CD8-positive, alpha-beta memory T cell (primary cell): ENCODE results near the gene NEO1. TPM values are rescaled to one million over a fixed set of nuclear protein-coding genes. Genes with fewer than 3 reads are reported as not detected.

Experiments
- CTCF ChIA-PET: fragments of 350-600 bp; sonication (Branson Sonifier 250); formaldehyde crosslinking; loops from one replicate; lab custom pipeline; 2021; ENCODE audit warnings: antibody characterized with exemption; lab: Charles Lee
- POLR2A ChIA-PET: fragments of 350-600 bp; sonication (Branson Sonifier 250); formaldehyde crosslinking; loops from one replicate; lab custom pipeline; 2021; ENCODE audit warnings: antibody characterized with exemption; lab: Charles Lee
- DNase-seq, 5 donors: peaks; one replicate each; pipeline versions ENCODE4 v3.0.0 to v3.0.0-alpha.2; 2020 to 2022; ENCODE audit warnings: mixed read lengths in 1 of 5
- H3K27ac ChIP-seq: one replicate; pipeline ENCODE4 v1.7.0; 2013; ENCODE audit warnings: low read depth, mild to moderate bottlenecking, low read length, moderate library complexity
- H3K27me3 ChIP-seq: 2 replicates; pipeline ENCODE4 v1.7.0; 2013; ENCODE audit warnings: low read length, mild to moderate bottlenecking; ENCODE audit not compliant: insufficient read depth, poor library complexity, severe bottlenecking
- H3K36me3 ChIP-seq: 2 replicates; pipeline ENCODE4 v1.7.0; 2013; ENCODE audit warnings: mild to moderate bottlenecking, low read length, moderate library complexity; ENCODE audit not compliant: insufficient read depth
- H3K4me1 ChIP-seq: 2 replicates; pipeline ENCODE4 v1.7.0; 2013; ENCODE audit warnings: mild to moderate bottlenecking, low read length, moderate library complexity; ENCODE audit not compliant: insufficient read depth
- H3K4me3 ChIP-seq: 2 replicates; pipeline ENCODE4 v1.7.0; 2013; ENCODE audit warnings: mild to moderate bottlenecking, low read length
- H3K9me3 ChIP-seq: 2 replicates; pipeline ENCODE4 v1.7.0; 2013; ENCODE audit warnings: mild to moderate bottlenecking, low read length
- H3K27ac Mint-ChIP-seq, 8 donors: one replicate each; pipeline ENCODE4 v1.8.0; 2020 to 2021; ENCODE audit warnings: mixed read lengths in 8 of 8, mild to moderate bottlenecking in 6 of 8, inconsistent platforms in 3 of 8, moderate library complexity in 3 of 8
- H3K27me3 Mint-ChIP-seq, 2 donors: one replicate each; pipeline ENCODE4 v1.8.0; 2020 to 2021; ENCODE audit warnings: mixed read lengths in 2 of 2, mild to moderate bottlenecking in 1 of 2, moderate library complexity in 1 of 2
- H3K36me3 Mint-ChIP-seq, 3 donors: one replicate each; pipeline ENCODE4 v1.8.0; 2020 to 2021; ENCODE audit warnings: mixed read lengths in 3 of 3, inconsistent platforms in 1 of 3, mild to moderate bottlenecking in 1 of 3
- H3K4me1 Mint-ChIP-seq, 3 donors: one replicate each; pipeline ENCODE4 v1.8.0; 2020 to 2021; ENCODE audit warnings: mixed read lengths in 3 of 3, inconsistent platforms in 1 of 3, mild to moderate bottlenecking in 1 of 3
- H3K4me3 Mint-ChIP-seq, 7 donors: one replicate each; pipeline ENCODE4 v1.8.0; 2020 to 2021; ENCODE audit warnings: mixed read lengths in 7 of 7, mild to moderate bottlenecking in 6 of 7, moderate library complexity in 4 of 7, inconsistent platforms in 2 of 7
- H3K9me3 Mint-ChIP-seq, 5 donors: one replicate each; pipeline ENCODE4 v1.8.0; 2020 to 2022; ENCODE audit warnings: mixed read lengths in 5 of 5, mild to moderate bottlenecking in 3 of 5, moderate library complexity in 2 of 5, inconsistent platforms in 1 of 5
- polyA plus RNA-seq: library from polyadenylated mRNA; unstranded; fragments of 300-500 nt; fragmentation: Illumina TruSeq; gene quantifications from one replicate; pipeline ENCODE4 v1.2.3, GENCODE V29; 2021
- total RNA-seq, 2 experiments: library from RNA; stranded (reverse); gene quantifications; one replicate each; pipeline ENCODE4 v1.2.3, GENCODE V29; 2021

Gene NEO1
- total and polyA plus RNA-seq, 3 experiments from 2014 or later, result 3.9 to 9.1 (median 6.5) TPM

DNA sequence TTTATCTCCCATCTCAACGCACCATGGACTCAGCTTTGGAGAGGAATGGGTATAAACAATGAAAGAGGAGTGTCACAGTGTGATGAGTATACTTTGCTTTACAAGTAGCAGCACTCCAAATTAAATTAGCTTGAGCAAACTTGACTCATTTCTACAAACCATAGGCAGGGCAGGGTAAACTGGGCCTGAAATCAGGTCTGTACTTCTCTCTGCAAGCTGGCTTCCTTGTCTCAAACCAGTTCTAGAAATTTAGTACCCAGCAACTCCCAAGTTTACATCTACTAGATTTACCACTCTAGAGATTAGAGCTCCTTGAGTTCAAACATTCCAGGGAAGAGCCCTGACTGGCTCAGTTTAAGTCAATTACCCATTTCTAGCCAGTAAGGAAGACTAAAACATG, 37.4 kb upstream of the NEO1 start:
- Mint-ChIP-seq H3K9me3 (no peaks in the 10 kb centered on the region), H3K4me1 (peaks cover 0 to 4% (median 0%) of the 10 kb centered on the region in 3 donors), H3K27ac (peak overlapping the region in 1 of 8 donors; percentile 82), H3K36me3 (peaks cover 0 to 4% (median 0%) of the 10 kb centered on the region in 3 donors), H3K4me3 (no peak overlapping the region), H3K27me3 (peaks cover 10% of the 10 kb centered on the region in 2 donors)
- H3K4me3 ChIP-seq, result no peak overlapping the region
- H3K27ac ChIP-seq, result no peak overlapping the region
- CTCF ChIA-PET, result no interaction called here
- no peaks in the 10 kb centered on the region for H3K36me3 ChIP-seq
- POLR2A ChIA-PET, result no interaction called here
- H3K4me1 ChIP-seq, result no peaks in the 10 kb centered on the region
- H3K27me3 ChIP-seq, result no peaks in the 10 kb centered on the region
- H3K9me3 ChIP-seq, result no peaks in the 10 kb centered on the region
- DNase-seq, result no peak

DNA sequence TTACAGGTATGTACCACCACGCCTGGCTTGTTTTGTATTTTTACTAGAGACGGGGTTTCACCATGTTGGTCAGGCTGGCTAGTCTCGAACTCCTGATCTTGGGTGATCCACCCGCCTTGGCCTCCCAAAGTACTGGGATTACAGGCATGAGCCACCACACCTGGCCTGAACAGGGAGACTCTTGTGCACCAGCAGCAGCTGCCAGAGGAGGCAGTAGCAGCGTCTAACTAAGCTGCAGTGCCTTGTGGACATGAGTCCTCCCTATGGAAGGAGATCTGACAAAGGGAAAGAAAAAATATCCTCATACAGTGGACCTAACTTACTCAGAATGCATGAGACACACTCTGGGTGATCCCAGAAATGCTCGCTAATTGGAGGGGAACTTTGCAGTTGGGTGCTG, 36.8 kb upstream of the NEO1 start:
- ChIA-PET POLR2A (no interaction called here), CTCF (no interaction called here)
- H3K4me3 Mint-ChIP-seq, result no peak overlapping the region
- Histone ChIP-seq H3K4me3 (no peak overlapping the region), H3K27me3 (no peaks in the 10 kb centered on the region), H3K9me3 (no peaks in the 10 kb centered on the region), H3K4me1 (no peaks in the 10 kb centered on the region), H3K36me3 (no peaks in the 10 kb centered on the region), H3K27ac (no peak overlapping the region)
- H3K27me3 Mint-ChIP-seq, result peaks cover 9 to 12% of the 10 kb centered on the region in 2 donors
- H3K36me3 Mint-ChIP-seq, result peaks cover 0 to 4% (median 0%) of the 10 kb centered on the region in 3 donors
- peaks cover 0 to 4% (median 0%) of the 10 kb centered on the region in 3 donors for H3K4me1 Mint-ChIP-seq
- no peak for DNase-seq
- H3K27ac Mint-ChIP-seq, result peak overlapping the region in 1 of 8 donors; percentile 48
- H3K9me3 Mint-ChIP-seq, result no peaks in the 10 kb centered on the region

DNA sequence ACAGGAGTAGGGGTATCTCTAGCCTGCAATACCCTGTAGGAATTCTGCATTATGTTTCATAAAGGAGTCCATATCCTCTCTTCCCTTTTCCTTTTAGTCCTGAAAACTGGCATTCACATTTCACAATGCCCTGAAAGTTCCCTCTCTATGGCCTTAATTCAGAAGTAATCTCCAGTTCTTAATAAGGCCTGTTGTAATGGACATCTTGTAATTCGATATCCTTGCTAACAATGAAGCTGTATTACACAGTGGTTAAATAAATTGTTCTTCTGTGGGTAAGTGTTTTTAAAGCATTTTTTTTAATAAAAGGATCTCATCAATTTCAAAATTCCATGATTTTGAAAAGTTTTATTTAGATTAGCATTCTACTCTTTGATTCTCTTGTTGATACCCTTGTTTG, 34.3 kb upstream of the NEO1 start:
- Mint-ChIP-seq H3K4me1 (peaks cover 0 to 4% (median 0%) of the 10 kb centered on the region in 3 donors), H3K27ac (no peak overlapping the region), H3K27me3 (peaks cover 24 to 25% of the 10 kb centered on the region in 2 donors), H3K4me3 (no peak overlapping the region), H3K9me3 (no peaks in the 10 kb centered on the region), H3K36me3 (peaks cover 0 to 4% (median 0%) of the 10 kb centered on the region in 3 donors)
- H3K36me3 ChIP-seq, result no peaks in the 10 kb centered on the region
- H3K27me3 ChIP-seq, result peaks cover 3% of the 10 kb centered on the region
- DNase-seq, result no peak
- H3K4me3 ChIP-seq, result no peak overlapping the region
- no peaks in the 10 kb centered on the region for H3K9me3 ChIP-seq
- no peaks in the 10 kb centered on the region for H3K4me1 ChIP-seq
- ChIA-PET POLR2A (no interaction called here), CTCF (no interaction called here)
- no peak overlapping the region for H3K27ac ChIP-seq

DNA sequence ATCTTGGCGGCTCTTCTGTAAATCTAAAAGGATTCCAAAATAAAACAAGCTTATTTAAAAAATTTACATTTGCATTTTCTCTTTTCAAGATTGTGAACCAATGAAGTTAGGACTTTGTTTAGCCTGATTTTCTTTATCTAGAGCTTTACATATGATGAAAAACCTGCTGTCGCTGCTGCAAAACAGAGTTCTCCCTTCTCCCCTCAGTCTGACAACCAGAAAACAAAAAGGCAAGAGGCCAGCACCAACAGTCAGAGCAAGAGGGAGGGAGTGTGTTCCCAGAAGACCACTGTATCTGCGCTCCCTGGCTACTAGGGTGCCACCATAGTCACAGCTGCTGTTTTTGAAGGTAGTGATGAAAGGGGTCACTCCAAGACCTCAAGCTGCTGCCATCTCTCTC, 33.1 kb upstream of the NEO1 start:
- H3K36me3 ChIP-seq, result no peaks in the 10 kb centered on the region
- ChIA-PET POLR2A (no interaction called here), CTCF (interaction anchor here (1.1 kb wide), 1 partner anchor 33 kb away, joined by 3 read pairs; the partner anchor contains the start of gene NEO1)
- peaks cover 3% of the 10 kb centered on the region for H3K27me3 ChIP-seq
- Mint-ChIP-seq H3K4me1 (peaks cover 0 to 4% (median 0%) of the 10 kb centered on the region in 3 donors), H3K27me3 (peaks cover 23 to 24% of the 10 kb centered on the region in 2 donors), H3K36me3 (peaks cover 0 to 4% (median 0%) of the 10 kb centered on the region in 3 donors), H3K4me3 (no peak overlapping the region), H3K27ac (no peak overlapping the region), H3K9me3 (no peaks in the 10 kb centered on the region)
- H3K4me3 ChIP-seq, result no peak overlapping the region
- H3K27ac ChIP-seq, result no peak overlapping the region
- H3K9me3 ChIP-seq, result no peaks in the 10 kb centered on the region
- H3K4me1 ChIP-seq, result no peaks in the 10 kb centered on the region
- DNase-seq, result no peak

DNA sequence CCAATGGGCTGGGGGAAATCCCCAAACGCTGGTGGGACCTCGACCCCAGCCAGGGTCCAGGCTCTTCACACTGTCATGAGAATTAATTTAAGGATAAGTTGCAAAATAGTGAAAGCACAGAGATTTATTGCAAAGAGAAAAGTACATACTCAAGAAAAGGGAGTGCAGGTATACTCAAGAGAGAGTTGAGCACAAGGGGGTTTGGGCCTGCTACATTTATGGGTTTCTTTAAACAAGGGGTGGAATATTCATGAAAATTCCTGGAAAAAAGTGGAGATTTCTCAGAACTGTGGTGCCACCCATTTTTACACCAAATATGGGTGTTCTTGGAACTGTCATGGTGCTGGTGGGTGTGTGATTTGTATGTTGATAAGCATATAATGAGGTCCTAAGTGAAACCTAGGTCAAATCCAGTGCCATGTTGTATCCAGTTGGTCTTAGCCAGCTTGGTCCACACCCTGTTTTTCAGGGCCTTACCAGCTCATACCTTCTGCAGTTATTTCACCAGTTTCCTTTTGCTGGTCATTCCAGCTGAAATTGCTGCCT, 32.6 kb upstream of the NEO1 start:
- no peak for DNase-seq
- Histone ChIP-seq H3K9me3 (no peaks in the 10 kb centered on the region), H3K36me3 (no peaks in the 10 kb centered on the region), H3K27me3 (peaks cover 3% of the 10 kb centered on the region), H3K4me3 (no peak overlapping the region), H3K4me1 (no peaks in the 10 kb centered on the region), H3K27ac (no peak overlapping the region)
- ChIA-PET POLR2A (no interaction called here), CTCF (interaction anchor here (1.1 kb wide), 1 partner anchor 33 kb away, joined by 3 read pairs; the partner anchor contains the start of gene NEO1)
- H3K4me1 Mint-ChIP-seq, result peaks cover 0 to 4% (median 0%) of the 10 kb centered on the region in 3 donors
- H3K27ac Mint-ChIP-seq, result no peak overlapping the region
- H3K9me3 Mint-ChIP-seq, result no peaks in the 10 kb centered on the region
- no peak overlapping the region for H3K4me3 Mint-ChIP-seq
- peaks cover 20 to 24% of the 10 kb centered on the region in 2 donors for H3K27me3 Mint-ChIP-seq
- peaks cover 0 to 4% (median 0%) of the 10 kb centered on the region in 3 donors for H3K36me3 Mint-ChIP-seq

DNA sequence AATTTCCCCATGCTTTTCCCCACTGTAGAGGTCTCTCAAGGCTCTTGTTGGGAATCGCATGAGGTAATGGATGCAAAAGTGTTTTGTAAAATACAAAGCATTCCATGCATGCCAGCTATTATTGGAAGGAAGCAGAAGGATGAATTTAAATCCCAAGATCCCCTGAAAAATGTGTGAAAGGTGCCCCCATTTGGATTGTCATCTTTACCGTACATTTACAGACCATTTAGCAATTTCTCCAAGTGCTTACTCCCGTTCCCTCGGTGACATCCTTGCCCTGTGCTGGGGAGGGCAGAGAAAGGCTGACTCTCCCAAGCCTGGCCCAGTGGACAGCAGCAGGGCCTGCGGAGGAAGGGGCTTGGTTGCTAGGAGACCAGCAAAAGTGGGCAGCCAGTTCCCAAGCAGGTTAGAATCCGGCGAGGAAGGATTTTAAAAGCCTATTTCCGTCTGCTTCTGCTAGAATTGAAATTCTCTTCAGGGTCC, 31.1 kb upstream of the NEO1 start:
- H3K36me3 Mint-ChIP-seq, result peaks cover 0 to 4% (median 0%) of the 10 kb centered on the region in 3 donors
- H3K4me3 ChIP-seq, result no peak overlapping the region
- H3K27me3 ChIP-seq, result peaks cover 3% of the 10 kb centered on the region
- no peak overlapping the region for H3K4me3 Mint-ChIP-seq
- no peaks in the 10 kb centered on the region for H3K4me1 ChIP-seq
- CTCF ChIA-PET, result no interaction called here
- no peaks in the 10 kb centered on the region for H3K9me3 ChIP-seq
- no peak for DNase-seq
- peaks cover 21 to 33% of the 10 kb centered on the region in 2 donors for H3K27me3 Mint-ChIP-seq
- no peaks in the 10 kb centered on the region for H3K9me3 Mint-ChIP-seq
- POLR2A ChIA-PET, result no interaction called here
- H3K4me1 Mint-ChIP-seq, result no peaks in the 10 kb centered on the region
- no peak overlapping the region for H3K27ac ChIP-seq
- H3K27ac Mint-ChIP-seq, result no peak overlapping the region
- no peaks in the 10 kb centered on the region for H3K36me3 ChIP-seq

DNA sequence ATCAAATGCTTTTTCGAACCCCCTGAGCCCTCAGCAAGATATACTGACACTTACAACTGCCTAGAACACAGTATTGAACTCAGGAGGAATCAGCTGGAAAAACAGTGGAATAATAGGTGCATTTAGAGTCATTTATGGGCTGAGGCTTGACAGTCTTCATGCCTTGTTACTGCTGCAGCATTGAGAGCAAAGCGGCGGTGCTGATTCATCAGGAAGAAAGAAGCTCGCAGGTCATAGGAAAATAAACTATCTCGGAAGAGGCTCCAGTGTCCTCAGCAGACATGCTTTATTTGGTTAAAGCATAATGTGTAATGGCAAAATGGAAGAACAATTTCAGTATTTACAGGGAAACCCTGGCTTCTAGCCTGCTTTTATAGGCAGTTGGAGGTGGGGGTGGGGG, 30.1 kb upstream of the NEO1 start:
- Mint-ChIP-seq H3K4me1 (no peaks in the 10 kb centered on the region), H3K9me3 (no peaks in the 10 kb centered on the region), H3K36me3 (peaks cover 0 to 9% (median 0%) of the 10 kb centered on the region in 3 donors), H3K4me3 (no peak overlapping the region), H3K27ac (peak overlapping the region in 1 of 8 donors; percentile 16), H3K27me3 (peaks cover 24 to 38% of the 10 kb centered on the region in 2 donors)
- Histone ChIP-seq H3K27me3 (peaks cover 3% of the 10 kb centered on the region), H3K4me3 (no peak overlapping the region), H3K9me3 (no peaks in the 10 kb centered on the region), H3K4me1 (no peaks in the 10 kb centered on the region), H3K27ac (no peak overlapping the region), H3K36me3 (no peaks in the 10 kb centered on the region)
- POLR2A ChIA-PET, result no interaction called here
- no peak for DNase-seq
- CTCF ChIA-PET, result no interaction called here

DNA sequence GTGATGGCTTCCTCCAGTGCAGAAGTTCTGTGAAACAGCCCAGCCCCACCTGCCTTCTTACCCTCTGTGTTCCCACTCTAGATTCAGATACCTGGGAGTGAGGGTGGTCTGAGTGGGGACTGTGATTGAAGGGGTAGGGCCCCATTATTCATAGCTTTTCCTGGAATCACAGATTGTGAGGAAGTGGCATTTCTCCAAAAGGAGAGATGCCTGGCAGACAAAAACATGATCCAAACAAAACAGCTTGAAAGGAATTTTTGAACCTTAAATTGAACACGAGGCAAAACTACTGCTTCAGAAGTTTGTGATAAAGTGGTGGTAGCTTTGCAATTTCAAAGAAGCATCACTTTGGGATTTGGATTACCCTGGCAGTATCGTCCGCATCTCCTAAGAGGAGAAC, 29.2 kb upstream of the NEO1 start:
- Histone ChIP-seq H3K36me3 (no peaks in the 10 kb centered on the region), H3K9me3 (no peaks in the 10 kb centered on the region), H3K27ac (no peak overlapping the region), H3K27me3 (peaks cover 3% of the 10 kb centered on the region), H3K4me1 (no peaks in the 10 kb centered on the region), H3K4me3 (no peak overlapping the region)
- ChIA-PET POLR2A (no interaction called here), CTCF (no interaction called here)
- peaks cover 0 to 9% (median 0%) of the 10 kb centered on the region in 3 donors for H3K36me3 Mint-ChIP-seq
- peaks cover 28 to 48% of the 10 kb centered on the region in 2 donors for H3K27me3 Mint-ChIP-seq
- DNase-seq, result no peak
- no peaks in the 10 kb centered on the region for H3K4me1 Mint-ChIP-seq
- H3K4me3 Mint-ChIP-seq, result no peak overlapping the region
- no peak overlapping the region for H3K27ac Mint-ChIP-seq
- H3K9me3 Mint-ChIP-seq, result no peaks in the 10 kb centered on the region
